Activated T-helper 1 cell treated with anti-CD3 and anti-CD28 coated beads, Interleukin-12 subunit alpha, Interleukin-12 subunit beta, Interleukin-2, Interleukin-4 antibody, amounts not matched to agents 30 ng/mL and 10 ng/mL and 1 ng/mL, durations not matched to agents 14 hours and 24 hours and 36 hours (primary cell): ENCODE measurements around the gene RUNX2. TPM values are rescaled to one million over a fixed set of nuclear protein-coding genes. Genes with fewer than 3 reads are reported as not detected.
"Not testable (repeated sequence)": the region's sequence is repeated elsewhere in the genome, so short reads cannot be mapped to it uniquely, and the experiment has no call there.

Experiments
- DNase-seq: peaks from one replicate; pipeline ENCODE4 v3.0.0; 2021; ENCODE audit warnings: low spot score
- H3K27ac Mint-ChIP-seq: one replicate; pipeline ENCODE4 v1.8.0; 2021; ENCODE audit warnings: mild to moderate bottlenecking, mixed read lengths
- H3K27me3 Mint-ChIP-seq: one replicate; pipeline ENCODE4 v1.8.0; 2022; ENCODE audit warnings: mild to moderate bottlenecking, moderate library complexity, mixed read lengths; ENCODE audit not compliant: insufficient read depth
- H3K36me3 Mint-ChIP-seq: one replicate; pipeline ENCODE4 v1.8.0; 2021; ENCODE audit warnings: low read depth, mixed read lengths
- H3K4me1 Mint-ChIP-seq: one replicate; pipeline ENCODE4 v1.8.0; 2021; ENCODE audit warnings: low read depth, mixed read lengths
- H3K4me3 Mint-ChIP-seq: one replicate; pipeline ENCODE4 v1.8.0; 2021; ENCODE audit warnings: mild to moderate bottlenecking, moderate library complexity, mixed read lengths
- H3K9me3 Mint-ChIP-seq: one replicate; pipeline ENCODE4 v1.8.0; 2021; ENCODE audit warnings: mixed read lengths
- intact Hi-C: fragments of 100-400 bp; cut with micrococcal nuclease; formaldehyde crosslinking; loops from one replicate; pipeline ENCODE4 v1.15.1; 2024
- total RNA-seq: library from RNA; stranded (reverse); gene quantifications from 2 replicates; pipeline ENCODE4 v1.2.3, GENCODE V29; 2022

The RUNX2 gene
- total RNA-seq, 1 donor from 2014 or later, result 12.7 TPM

DNA sequence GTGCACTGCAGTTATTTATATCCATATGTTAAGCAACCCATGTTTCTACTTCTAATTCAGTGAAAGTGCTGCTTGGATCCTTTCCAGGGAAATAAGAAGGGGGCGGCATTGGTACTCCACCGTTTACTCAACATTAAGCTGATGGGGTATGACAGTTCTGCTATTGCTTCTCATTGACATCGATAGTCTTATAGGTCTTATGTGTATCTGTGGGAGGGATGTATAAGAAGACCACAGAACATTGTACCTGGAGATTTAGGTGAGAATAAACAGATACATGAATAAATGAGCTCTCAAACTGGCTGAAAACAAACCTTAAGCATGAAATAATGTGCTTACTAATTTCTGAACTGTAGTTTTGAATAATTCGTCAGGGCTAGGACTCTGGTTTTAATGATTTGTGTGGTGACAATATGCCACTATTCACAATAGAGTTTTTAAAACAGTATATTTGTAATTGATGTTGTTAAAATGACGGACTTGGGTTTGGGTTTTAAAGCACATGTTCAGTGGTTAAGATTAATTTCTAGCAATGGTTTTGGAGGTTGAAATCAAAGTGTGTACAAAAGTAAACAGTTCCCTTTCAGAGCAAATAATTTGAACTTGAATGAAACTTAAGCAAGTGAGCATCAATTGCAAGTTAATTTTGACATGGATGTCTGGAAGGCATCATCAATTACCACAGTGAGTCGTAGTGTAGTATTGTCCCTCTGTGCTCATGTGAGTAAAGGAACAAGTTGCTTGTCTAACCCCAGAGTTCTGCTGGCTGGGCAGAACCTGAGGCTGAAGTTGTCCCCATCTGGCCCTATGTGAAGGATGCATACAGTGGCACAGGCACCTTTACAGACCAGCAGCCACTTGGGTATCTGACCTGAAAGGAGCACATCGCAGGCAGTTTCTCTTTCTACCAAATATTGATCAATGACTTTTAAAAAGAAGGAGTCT lies 134.3 kb downstream of the RUNX2 start:
- H3K4me3 Mint-ChIP-seq, result no peak overlapping the region
- intact Hi-C loops, result no loop called here
- H3K9me3 Mint-ChIP-seq, result no peaks in the 10 kb centered on the region
- H3K4me1 Mint-ChIP-seq, result peaks cover 5% of the 10 kb centered on the region
- H3K27me3 Mint-ChIP-seq, result no peaks in the 10 kb centered on the region
- H3K36me3 Mint-ChIP-seq, result peaks cover 14% of the 10 kb centered on the region
- H3K27ac Mint-ChIP-seq, result no peak overlapping the region
- DNase-seq, result no peak

DNA sequence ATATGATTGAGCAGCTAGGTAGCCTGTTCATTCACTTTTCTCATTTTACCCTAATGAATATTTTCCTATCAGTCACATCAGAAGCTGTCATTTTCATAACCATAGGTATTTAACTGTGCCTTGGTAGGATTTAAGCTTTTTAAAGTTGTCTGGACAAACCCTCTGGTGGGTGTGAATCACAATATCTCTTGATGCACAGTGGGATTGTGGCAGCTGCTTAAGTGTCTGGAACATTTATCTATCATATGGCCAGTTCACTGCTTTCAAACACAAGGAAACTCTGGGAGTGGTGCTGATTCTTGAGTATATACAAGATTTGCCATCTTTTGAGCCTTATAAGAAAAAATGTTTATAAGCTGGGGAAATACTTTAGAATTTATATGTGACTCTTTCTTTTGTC lies 136.6 kb downstream of the RUNX2 start:
- no peaks in the 10 kb centered on the region for H3K27me3 Mint-ChIP-seq
- no peaks in the 10 kb centered on the region for H3K9me3 Mint-ChIP-seq
- no peak for DNase-seq
- intact Hi-C loops, result no loop called here
- H3K36me3 Mint-ChIP-seq, result peaks cover 16% of the 10 kb centered on the region
- H3K4me3 Mint-ChIP-seq, result no peak overlapping the region
- H3K4me1 Mint-ChIP-seq, result peaks cover 17% of the 10 kb centered on the region
- no peak overlapping the region for H3K27ac Mint-ChIP-seq

DNA sequence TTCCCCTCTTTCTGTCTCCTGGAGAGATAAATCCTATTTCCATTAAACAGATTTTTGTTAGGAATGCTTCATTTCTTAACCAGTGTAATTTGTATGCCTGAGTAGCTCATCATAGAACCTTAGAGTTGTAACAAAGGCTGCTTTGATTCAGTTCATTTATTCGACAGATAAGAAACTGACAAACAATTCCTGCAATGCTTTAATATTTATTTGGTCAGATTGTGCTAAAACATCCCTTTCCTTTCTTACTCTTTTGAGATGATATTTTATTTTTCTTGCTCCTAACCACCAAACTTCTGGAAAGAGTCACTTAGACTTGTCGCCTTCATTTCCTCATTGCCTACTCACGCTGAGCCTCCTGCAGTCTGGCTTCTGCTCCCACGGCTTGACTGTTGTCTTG lies 138.6 kb downstream of the RUNX2 start:
- Mint-ChIP-seq H3K36me3 (peaks cover 19% of the 10 kb centered on the region), H3K27ac (no peak overlapping the region), H3K9me3 (no peaks in the 10 kb centered on the region), H3K4me1 (peaks cover 19% of the 10 kb centered on the region), H3K27me3 (no peaks in the 10 kb centered on the region), H3K4me3 (no peak overlapping the region)
- no peak for DNase-seq
- intact Hi-C loops, result no loop called here

DNA sequence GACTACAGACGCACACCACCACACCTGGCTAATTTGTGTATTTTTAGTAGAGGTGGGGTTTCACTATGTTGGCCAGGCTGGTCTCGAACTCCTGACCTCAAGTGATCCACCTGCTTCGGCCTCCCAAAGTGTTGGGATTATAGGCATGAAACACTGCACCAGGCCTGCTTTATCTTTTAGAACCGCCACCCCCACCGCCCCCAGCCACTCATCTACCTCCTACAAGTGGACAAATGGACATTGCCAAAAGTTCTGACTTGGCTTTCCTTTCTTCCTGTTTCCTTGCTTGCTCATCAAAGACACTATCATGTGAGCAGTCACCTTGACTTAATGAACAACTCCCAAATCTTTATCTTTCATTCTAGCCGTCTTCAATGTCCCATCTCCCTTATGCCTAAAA lies 139.3 kb downstream of the RUNX2 start:
- not testable (repeated sequence) for H3K4me3 Mint-ChIP-seq

DNA sequence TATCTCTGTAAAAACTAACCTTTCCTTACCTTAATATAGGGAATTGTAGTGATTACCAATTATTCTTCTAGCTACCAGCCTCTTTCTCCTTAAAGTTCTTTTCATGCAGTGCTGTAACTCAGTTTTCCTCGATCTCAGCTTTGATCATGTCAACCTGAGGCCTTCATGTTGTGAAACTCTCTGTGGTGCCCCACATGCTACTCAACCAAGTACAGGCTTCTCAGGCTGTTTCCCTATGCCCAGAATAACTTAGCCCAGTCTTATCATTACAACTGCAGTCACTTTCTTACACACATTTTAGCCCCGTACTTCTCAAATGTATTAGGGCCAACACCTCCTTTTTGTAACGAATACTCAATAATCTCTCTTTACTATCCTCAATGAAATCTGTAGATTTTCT lies 139.7 kb downstream of the RUNX2 start:
- H3K36me3 Mint-ChIP-seq, result peaks cover 25% of the 10 kb centered on the region
- peaks cover 19% of the 10 kb centered on the region for H3K4me1 Mint-ChIP-seq
- no peaks in the 10 kb centered on the region for H3K27me3 Mint-ChIP-seq
- H3K4me3 Mint-ChIP-seq, result no peak overlapping the region
- intact Hi-C loops, result no loop called here
- no peak overlapping the region for H3K27ac Mint-ChIP-seq
- DNase-seq, result no peak
- H3K9me3 Mint-ChIP-seq, result no peaks in the 10 kb centered on the region

More for the DNA sequence above, 139.3 kb downstream of the RUNX2 start:
- H3K9me3 Mint-ChIP-seq, DNase-seq, H3K27ac Mint-ChIP-seq, intact Hi-C loops, H3K27me3 Mint-ChIP-seq: not testable (repeated sequence)
- peaks cover 19% of the 10 kb centered on the region for H3K4me1 Mint-ChIP-seq
- peaks cover 23% of the 10 kb centered on the region for H3K36me3 Mint-ChIP-seq

DNA sequence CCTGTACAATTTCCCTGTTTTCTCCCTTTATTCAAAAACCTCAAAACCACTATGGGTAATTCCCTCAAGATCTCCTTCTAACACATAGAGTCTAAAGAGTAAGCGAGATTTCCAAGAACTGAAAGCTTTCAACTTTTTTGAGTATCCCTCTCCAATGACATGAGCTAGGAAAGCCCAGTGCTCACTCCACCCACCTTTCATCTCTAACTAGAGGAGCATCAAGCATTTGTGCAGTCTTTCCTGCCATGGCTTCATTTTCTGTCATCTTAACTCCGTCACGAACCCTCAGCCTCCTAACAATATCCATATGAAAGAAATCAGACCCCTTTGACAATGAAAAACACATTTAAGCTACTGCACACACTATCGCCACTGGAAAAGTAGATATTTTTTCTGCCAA lies 141.5 kb downstream of the RUNX2 start:
- no peaks in the 10 kb centered on the region for H3K9me3 Mint-ChIP-seq
- H3K36me3 Mint-ChIP-seq, result peaks cover 27% of the 10 kb centered on the region
- H3K4me3 Mint-ChIP-seq, result no peak overlapping the region
- intact Hi-C loops, result no loop called here
- no peak overlapping the region for H3K27ac Mint-ChIP-seq
- no peak for DNase-seq
- no peaks in the 10 kb centered on the region for H3K27me3 Mint-ChIP-seq
- peaks cover 19% of the 10 kb centered on the region for H3K4me1 Mint-ChIP-seq

DNA sequence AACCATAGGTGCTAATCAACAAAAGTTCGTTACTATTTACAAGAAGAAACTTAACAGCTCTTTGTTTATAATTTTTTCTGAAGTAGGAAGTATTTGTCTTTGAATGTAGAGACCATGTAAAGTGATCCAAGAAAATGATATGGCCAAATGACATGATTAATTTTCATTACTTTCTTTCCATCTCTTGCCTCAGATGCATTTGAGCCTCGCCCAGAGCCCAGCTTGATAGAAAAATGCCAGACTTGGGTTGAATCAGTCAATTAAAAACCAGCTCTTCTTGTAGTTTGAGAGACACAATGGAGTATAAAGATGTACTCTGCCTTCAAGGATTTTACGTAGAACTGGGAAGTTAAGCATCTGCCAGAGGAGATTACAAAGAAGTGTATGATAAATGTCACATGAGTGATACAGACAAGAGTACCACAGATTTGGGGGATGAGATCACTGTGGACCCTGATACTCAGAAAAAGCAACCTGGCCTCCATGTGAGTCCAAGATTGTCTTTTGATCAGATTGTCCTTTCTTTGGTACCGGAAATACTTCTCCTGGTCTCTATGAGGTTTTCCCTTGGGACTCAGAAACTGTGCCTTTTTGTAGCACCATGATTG lies 142.1 kb downstream of the RUNX2 start:
- Mint-ChIP-seq H3K9me3 (no peaks in the 10 kb centered on the region), H3K4me3 (no peak overlapping the region), H3K4me1 (peaks cover 19% of the 10 kb centered on the region), H3K27ac (peak overlapping the region; percentile 11), H3K36me3 (peaks cover 25% of the 10 kb centered on the region), H3K27me3 (no peaks in the 10 kb centered on the region)
- DNase-seq, result no peak
- intact Hi-C loops, result no loop called here

DNA sequence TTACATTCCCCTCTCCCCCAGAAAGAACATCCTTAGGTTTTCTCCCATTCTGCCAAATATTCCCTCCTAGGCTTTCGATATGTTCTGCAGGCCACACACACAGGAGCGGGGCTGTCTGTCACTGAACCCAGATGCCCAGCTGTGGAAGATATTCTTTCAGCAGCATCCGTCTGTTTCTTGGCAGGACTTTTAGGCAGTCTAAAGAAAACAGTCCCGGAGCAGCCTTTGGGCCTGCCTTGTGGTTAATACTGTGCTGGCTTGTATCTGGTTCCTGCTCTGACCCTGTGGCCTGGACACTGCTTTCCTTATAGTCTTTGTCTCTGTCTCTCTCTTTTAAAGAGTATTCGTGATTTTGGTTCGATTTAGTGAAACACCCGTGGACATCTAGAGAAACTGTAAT lies 144.3 kb downstream of the RUNX2 start:
- no peak for DNase-seq
- Mint-ChIP-seq H3K4me1 (peaks cover 19% of the 10 kb centered on the region), H3K9me3 (no peaks in the 10 kb centered on the region), H3K27me3 (no peaks in the 10 kb centered on the region), H3K4me3 (no peak overlapping the region), H3K36me3 (peaks cover 21% of the 10 kb centered on the region), H3K27ac (no peak overlapping the region)
- intact Hi-C loops, result no loop called here

DNA sequence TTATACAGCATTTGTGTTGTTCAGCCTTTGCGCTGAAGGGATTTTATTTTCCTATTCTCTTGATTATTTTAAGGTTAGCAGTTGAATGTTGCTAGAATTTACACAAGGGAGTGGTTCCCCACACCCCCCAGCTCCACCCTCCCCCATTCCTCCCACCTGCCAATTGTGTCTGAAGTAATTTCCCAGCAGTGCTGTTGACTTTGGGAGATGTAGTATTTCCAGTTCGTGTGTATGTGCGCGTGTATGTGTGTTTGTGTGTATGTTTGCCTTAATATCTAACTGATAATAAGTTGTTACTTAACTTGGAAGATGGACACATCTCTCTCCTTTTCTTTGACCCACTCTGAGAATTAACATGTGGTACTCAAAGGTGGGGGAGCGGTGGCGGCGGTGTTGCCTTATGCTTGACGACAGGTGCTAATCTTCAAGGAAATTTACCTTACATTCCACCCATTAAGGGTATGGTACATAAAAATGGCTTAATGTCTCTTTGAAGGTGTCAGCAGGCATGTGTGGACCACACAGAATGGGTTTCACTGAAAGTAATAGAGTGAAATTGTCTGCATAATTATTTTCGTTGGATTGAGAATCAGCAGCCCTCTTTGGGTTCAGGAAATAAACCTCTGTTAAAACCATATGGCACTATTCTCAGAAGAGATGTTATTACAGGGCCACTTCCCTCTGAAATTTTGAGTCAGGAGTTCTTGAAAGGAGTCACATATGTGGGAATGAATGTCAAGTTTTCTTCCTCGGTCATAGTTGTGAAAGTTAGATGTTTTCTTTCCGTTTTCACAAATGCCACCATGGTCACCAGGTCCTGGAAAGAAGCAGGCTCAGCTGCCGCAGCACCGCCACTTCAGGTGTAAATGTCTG lies 145.2 kb downstream of the RUNX2 start:
- no peak for DNase-seq
- H3K9me3 Mint-ChIP-seq, result no peaks in the 10 kb centered on the region
- peaks cover 16% of the 10 kb centered on the region for H3K36me3 Mint-ChIP-seq
- intact Hi-C loops, result no loop called here
- no peaks in the 10 kb centered on the region for H3K27me3 Mint-ChIP-seq
- no peak overlapping the region for H3K27ac Mint-ChIP-seq
- H3K4me1 Mint-ChIP-seq, result peaks cover 12% of the 10 kb centered on the region
- no peak overlapping the region for H3K4me3 Mint-ChIP-seq

DNA sequence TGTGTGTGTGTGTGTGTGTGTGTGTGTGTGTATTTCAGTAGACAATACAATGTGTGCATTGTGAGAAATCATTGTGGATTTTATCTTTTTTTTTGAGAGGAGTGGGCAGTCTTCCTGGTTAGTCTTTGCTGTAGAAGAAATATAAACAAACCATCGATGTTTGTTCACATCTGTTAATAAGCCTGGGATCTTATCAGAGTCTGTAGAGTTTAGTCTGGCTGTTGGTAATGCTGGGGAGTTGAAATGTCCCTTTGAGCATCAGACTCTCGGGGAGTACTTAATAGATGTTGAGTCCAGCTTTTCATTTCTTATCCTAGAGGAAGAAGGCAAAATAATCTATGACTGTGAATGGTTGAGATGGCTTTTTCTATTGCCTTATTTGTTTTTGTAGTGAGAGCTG lies 146.2 kb downstream of the RUNX2 start:
- intact Hi-C loops, result no loop called here
- no peak overlapping the region for H3K4me3 Mint-ChIP-seq
- no peaks in the 10 kb centered on the region for H3K9me3 Mint-ChIP-seq
- peaks cover 6% of the 10 kb centered on the region for H3K4me1 Mint-ChIP-seq
- DNase-seq, result no peak
- peaks cover 16% of the 10 kb centered on the region for H3K36me3 Mint-ChIP-seq
- H3K27me3 Mint-ChIP-seq, result no peaks in the 10 kb centered on the region
- no peak overlapping the region for H3K27ac Mint-ChIP-seq

DNA sequence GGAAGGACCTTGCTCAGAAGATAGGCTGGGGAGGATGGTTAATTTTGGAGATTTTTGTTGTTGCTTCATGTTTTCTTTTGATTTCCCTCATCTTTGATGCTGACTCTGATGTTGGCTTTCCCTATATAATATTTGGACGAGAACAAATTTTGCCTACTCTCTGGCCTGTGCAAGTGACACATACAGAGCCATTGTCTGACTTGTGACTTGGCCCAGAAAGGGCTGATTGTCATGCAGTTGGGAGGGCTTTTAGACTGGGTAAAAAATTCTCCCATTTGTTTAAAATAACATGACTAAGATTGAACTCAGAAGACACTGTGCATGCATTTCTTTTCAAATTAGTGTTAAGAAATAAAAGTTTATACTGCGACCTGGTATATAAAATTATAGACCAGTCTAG lies 148.2 kb downstream of the RUNX2 start:
- no peak overlapping the region for H3K27ac Mint-ChIP-seq
- peaks cover 3% of the 10 kb centered on the region for H3K27me3 Mint-ChIP-seq
- intact Hi-C loops, result loop anchor here (5.0 kb wide), 2 partner anchors 54 to 326 kb away; no protein-coding TSS in a partner anchor
- no peak overlapping the region for H3K4me3 Mint-ChIP-seq
- peaks cover 8% of the 10 kb centered on the region for H3K4me1 Mint-ChIP-seq
- no peak for DNase-seq
- H3K9me3 Mint-ChIP-seq, result no peaks in the 10 kb centered on the region
- peaks cover 13% of the 10 kb centered on the region for H3K36me3 Mint-ChIP-seq

DNA sequence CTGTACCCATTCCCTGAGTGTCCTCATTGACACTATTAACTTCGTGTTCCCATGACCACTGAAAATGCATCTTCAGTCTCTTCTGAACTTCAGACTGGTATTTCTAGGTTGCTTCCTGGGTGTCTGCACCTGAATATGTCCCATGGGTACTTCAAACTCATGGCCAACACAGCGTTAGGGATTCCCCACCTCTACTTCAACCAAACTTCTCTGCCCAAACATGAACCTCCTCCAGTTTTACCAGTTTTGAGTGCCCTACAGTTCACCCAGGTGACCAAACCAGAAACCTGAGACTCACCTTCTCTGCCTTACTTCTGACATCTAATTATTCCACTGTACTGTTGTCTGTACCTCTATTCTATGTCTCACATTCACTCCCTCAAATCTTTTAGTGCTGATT lies 149.1 kb downstream of the RUNX2 start:
- no peak for DNase-seq
- Mint-ChIP-seq H3K27me3 (peaks cover 3% of the 10 kb centered on the region), H3K27ac (no peak overlapping the region), H3K36me3 (peaks cover 10% of the 10 kb centered on the region), H3K4me1 (peaks cover 10% of the 10 kb centered on the region), H3K4me3 (no peak overlapping the region), H3K9me3 (no peaks in the 10 kb centered on the region)
- intact Hi-C loops, result loop anchor here (5.0 kb wide), 2 partner anchors 55 to 325 kb away; no protein-coding TSS in a partner anchor
